Measurements from ENCODE around the gene PRKCB.

Gene PRKCB

DNA sequence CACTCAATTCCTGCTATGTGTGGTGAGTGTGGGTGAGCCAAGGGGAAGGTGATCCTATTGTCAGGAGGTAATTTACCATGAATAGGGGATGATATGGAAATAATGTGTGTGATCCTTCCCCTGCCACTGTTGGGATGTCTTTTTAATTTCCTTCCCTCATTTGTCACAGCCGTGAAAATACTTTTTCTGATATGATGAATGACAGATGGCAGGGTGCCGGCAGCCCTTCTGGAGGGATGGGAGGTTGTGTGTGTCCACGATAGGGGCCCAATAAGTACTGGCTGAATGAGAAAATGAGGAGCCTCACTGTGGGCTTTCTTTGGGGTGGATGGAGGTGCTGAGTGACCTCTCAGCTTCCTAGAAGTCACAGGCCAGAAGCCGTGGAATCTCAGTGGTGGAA is 109.5 kb downstream of the PRKCB start:
- DNase-seq, result no peak

DNA sequence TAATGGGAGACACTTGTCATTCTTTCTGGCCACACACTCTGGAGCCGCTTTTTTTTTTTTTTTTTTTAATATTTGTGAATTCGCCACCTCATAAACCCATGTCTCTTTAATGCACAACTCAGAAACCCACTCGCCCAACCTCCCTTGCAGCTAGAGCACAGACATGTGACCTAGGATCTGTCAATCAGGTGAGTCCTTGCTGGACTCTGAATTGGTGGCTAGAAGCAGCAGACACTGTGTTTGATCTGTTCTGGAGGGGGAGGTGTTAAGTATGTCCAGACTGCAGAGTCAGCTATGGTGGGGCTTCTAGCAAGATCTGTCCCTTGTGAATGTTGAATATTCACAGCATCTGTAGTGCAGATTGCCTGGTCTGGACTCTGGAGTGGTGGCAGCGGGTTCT is 112.1 kb downstream of the PRKCB start:
- no peak for DNase-seq

DNA sequence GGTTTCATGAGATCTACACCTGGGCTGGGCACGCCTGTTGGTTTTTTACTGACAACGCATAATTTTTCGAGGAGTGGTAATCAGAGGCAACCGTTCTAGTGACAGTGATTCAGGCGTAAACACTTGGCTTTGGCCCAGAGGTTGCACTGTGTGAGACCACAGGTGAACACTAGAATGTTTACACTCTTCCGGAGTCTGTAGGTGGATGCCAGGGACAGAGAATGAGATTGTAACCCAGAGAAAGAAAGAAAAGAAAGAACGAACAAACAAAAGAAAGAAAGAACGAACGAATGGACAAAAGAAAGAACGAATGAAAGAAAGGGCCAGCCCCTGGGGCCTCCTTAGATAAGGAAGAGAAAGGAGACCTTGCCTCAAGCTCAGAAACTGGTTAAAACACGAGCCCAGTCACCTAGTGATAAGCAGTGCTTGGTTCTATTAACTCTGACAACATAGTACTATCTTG is 113.2 kb downstream of the PRKCB start:
- no peak for DNase-seq

GRCh38 chr16:23949630-23950290 is 114.0 kb downstream of the PRKCB start:
- DNase-seq, result peak; percentile 56

DNA sequence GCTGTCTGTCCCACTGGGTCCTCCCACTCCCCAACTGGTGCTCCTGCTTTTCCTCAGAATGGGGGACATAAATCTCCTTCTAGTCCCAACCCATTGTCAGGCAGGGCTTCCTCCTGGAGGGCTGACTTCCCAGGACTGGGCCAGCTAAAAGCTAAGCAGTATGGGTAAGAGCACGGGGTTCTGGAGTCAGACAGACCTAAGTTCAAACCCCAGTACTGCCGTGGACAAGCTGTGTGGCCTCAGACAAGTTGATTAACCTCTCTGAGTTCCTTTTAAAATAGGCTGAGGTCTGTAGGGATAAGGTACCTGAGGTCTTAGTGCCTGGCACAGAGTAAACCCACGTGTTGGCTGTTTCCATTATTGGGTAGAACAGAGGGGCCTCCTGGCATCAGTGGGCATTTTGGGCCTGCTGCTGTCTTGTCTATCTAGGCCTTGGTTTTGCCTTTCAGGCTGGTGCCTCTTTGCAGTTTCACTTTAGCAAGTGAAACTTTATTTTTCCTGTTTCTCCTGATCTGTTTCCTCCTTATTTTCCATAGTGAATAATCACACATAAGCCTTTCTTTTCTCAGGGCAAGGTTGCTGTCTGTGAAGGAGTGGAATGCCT is 114.6 kb downstream of the PRKCB start:
- DNase-seq, result no peak

- DNase-seq, result no peak
Measured at GRCh38 chr16:23950898-23951297, 115.1 kb downstream of the PRKCB start.

GRCh38 chr16:23952128-23952970 is 116.6 kb downstream of the PRKCB start:
- DNase-seq, result no peak

DNA sequence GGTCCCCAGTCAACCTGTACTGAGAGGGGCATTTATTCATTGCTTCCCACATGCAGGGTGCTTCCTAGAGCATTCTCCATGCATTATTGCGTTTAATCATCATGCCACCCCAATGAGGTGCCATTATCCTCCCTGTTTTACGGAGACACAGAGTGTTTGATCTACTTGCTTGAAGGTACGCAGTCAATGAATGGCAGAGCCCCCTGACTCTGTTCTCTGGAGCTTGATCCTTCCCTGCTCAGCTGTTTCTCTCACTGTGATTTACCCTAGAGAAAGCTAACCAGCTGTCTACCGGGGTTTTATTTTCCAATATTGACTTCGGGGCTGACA is 117.2 kb downstream of the PRKCB start:
- DNase-seq, result no peak

- no peak for DNase-seq
Measured at GRCh38 chr16:23953476-23953875, 117.7 kb downstream of the PRKCB start.

- no peak for DNase-seq
Measured at GRCh38 chr16:23955088-23955487, 119.3 kb downstream of the PRKCB start.

GRCh38 chr16:23957287-23957686 is 121.5 kb downstream of the PRKCB start:
- no peak for DNase-seq

DNA sequence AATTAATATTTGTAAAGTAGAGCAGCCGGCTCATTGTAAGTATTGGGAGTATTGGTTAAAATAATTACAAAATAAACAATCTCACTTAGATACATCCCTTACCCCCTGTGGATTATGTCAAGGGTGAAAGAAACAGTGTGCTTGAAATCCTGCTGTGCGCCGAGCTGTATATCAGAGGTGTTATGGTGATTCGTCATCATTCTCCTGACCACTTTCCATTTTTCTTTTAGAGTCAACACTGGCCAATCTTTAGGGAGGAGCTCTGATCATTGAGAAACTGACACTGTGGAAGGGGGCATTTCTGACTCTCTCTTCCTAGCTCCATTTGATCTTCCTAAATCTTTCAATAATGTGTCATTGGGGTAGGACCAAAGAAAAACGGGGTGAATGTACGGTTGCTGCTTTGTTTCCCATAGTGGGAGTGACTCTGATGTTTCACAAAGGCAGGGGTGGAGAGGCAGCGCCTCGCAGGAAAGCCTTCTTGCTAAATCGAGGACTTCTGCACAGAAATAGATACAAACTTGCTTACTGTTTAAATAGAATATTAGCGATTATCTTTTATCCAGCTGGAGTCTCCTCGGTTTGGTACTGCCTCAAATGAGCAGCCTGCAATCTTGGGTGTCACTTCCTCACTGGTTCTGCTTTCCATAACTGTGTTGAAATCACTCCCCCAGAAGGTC is 123.4 kb downstream of the PRKCB start:
- DNase-seq, result no peak

- DNase-seq, result no peak
Measured at GRCh38 chr16:23959752-23960072, 123.9 kb downstream of the PRKCB start.

DNA sequence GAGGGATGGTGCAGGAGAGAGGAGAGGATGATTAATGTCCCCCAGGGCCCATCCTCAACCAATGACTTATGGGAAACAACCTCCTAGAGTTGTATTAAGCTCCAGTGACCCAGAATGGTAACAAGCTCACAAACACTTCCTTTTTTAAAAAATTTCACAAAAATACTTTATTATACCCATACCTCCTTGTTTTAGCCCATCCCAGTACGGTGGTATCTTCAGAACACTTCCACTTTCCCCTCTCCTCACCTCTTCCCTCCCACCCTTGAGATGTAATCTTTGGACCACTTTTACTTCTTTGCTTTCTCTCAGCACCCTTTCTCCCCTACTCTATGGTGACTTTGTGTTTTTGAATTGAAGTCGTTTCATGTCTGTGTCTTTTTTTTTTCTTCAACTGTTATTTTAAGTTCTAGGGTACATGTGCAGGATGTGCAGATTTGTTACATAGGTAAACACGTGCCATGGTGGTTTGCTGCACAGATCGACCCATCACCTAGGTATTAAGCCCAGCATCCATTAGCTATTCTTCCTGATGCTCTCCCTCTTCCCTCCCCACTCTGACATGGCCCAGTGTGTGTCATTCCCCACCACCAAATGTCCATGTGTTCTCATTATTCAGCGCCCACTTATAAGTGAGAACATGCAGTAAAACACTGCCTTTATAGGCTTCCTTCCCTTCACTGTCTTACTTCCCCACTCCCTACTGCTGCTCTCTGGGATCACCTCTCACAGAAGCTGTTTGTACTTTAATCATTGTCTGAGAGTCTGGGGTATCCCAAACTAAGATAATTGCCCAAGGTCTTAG is 124.5 kb downstream of the PRKCB start:
- no peak for DNase-seq

DNA sequence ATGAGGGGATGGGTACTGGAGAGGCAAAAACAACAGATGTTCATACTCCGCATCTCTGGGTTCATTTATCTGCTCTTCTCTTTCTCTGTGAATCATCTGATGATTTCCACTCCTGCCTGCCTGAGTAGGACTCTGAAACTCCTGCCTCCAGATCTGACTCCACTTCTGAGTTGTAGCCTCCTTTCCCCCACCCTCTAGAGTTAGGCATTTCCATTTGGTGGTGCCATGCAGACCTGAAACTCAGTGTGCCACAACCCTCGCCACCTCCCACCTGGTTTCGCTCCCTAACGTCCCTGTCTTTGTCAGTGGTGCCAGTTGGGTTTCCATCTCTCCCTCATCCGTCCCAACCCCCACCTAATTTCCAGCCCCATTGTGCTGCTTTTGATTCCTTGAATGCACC is 126.2 kb downstream of the PRKCB start:
- no peak for DNase-seq

DNA sequence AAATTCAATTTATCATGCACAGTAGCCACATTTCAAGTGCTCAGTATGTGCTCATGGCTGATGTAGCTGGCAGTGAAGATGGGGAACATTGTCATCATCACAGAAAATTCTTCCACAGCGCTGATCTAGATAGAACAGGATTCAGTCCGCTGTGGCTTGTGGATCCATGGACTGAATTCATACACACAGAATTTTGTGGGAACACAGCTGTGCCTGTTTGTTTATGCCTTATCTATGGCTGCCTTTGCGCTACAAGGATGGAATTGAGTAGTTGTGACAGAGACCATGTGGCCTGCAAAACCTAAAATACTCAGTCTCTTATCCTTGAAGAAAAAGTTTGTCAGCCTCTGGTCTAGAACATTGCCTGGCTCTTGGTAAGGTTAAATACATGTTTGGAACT is 128.4 kb downstream of the PRKCB start:
- DNase-seq, result no peak

- no peak for DNase-seq
Measured at GRCh38 chr16:23965137-23965733, 129.5 kb downstream of the PRKCB start.

DNA sequence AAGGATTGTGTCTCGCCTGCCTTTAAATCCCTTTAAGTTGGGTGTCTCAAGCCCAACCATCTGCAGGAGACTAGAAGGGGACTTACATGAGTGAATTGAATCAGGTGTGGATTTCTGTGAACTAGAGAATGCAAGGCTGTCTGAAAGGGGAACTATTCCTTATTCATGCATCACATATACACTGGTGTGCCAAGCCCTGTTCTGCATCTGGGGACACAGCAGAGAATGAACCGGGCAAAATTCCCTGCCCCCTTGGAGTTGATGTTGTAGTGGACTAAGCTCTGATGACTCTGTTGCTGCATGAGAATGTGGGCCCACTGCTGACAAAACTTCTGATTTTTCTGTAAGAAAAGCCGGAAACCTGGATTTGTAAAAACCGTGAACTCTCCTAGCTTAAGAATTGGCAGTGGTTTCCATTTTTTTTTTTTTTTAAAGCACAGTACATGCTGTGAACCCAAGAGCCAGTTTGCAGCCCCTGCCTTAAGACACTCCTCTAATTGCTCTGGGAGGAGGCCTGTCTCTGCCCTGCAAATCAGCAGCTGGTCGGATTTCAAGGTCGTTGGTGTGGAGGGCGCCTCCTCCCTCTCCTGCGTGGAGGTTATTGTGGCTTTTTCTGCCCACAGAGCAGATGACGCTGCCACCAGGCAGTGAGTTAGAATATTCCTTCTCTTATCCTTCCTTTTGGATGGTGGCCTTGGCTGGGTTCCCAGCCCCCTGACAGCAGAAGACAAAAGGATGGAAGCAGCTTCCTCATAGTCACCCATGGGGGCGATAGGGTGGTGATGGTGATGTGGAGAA is 131.0 kb downstream of the PRKCB start:
- DNase-seq, result no peak

- DNase-seq, result no peak
Measured at GRCh38 chr16:23967775-23968174, 132.0 kb downstream of the PRKCB start.

- DNase-seq, result no peak
Measured at GRCh38 chr16:23968176-23968575, 132.4 kb downstream of the PRKCB start.

DNA sequence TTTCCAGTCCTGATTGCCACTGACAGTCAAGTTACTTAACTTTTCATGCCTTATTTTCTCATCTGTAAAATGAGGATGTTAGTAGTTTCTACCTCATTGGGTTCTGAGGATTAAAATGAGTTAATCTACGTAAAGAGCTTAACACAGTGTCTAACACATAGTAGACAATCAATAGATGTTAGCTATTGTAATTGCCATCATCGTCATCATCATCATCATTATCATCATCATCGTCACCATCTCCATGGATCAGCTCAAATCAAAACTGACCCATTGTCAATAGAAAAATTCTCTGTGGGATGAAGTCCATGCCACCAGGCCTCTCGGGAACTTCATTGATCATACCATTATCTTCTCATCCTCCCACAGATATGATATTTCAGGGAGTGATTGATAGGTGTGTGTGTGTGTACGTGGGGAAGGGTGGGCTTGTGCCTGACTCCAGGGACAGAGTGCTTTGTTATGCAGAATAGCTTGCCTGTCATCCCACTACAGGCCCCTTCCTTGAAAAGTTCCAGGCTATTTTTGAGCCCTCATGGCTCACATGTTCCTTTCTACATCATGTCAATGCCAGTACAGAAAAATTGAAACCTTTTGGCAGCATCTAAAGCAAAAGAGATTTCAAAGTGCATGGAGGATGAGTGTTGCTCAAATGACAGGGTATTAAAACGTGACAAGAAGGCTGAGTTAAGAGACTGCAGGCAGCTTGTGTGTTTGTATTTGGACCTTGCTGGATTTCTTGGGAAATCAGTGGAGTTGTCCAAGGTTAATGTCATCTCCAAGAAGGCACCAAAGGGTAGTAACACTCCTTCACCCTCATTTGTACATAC is 133.9 kb downstream of the PRKCB start:
- no peak for DNase-seq

All from activated CD4-positive, CD25-positive, alpha-beta regulatory T cell treated with anti-CD3 and anti-CD28 coated beads, Interleukin-2, amount 50 U/mL, for 72 hours (primary cell).